Stomach smooth muscle (tissue), 2 donors: ENCODE results near the gene GSTA3.
"Not testable (repeated sequence)": the region's sequence is repeated elsewhere in the genome, so short reads cannot be mapped to it uniquely, and the experiment has no call there.

Experiments used
- H3K27ac ChIP-seq: one replicate; pipeline ENCODE4 v1.7.0; 2013; ENCODE audit warnings: mild to moderate bottlenecking, low read length, inconsistent platforms
- H3K27me3 ChIP-seq, 2 donors: one replicate each; pipeline ENCODE4 v1.7.0; 2013; ENCODE audit warnings: low read length in 2 of 2; ENCODE audit not compliant: insufficient read depth in 2 of 2, control insufficient read depth in 1 of 2
- H3K36me3 ChIP-seq, 2 donors: one replicate each; pipeline ENCODE4 v1.7.0; 2013; ENCODE audit warnings: low read length in 2 of 2; ENCODE audit not compliant: control insufficient read depth in 2 of 2, insufficient read depth in 2 of 2
- H3K4me1 ChIP-seq: one replicate; pipeline ENCODE4 v1.7.0; 2013; ENCODE audit warnings: low read length; ENCODE audit not compliant: control insufficient read depth, insufficient read depth
- H3K4me3 ChIP-seq, 2 donors: one replicate each; pipeline ENCODE4 v1.7.0; 2013; ENCODE audit warnings: low read length in 2 of 2
- H3K9ac ChIP-seq, 2 donors: one replicate each; pipeline ENCODE4 v1.7.0; 2013; ENCODE audit warnings: low read length in 2 of 2, mild to moderate bottlenecking in 1 of 2
- H3K9me3 ChIP-seq, 2 donors: one replicate each; pipeline ENCODE4 v1.7.0; 2013; ENCODE audit warnings: low read length in 2 of 2; ENCODE audit not compliant: control insufficient read depth in 2 of 2
- donor health status: healthy.
- donor health status: Pancreatic carcinoma.

The GSTA3 gene

DNA sequence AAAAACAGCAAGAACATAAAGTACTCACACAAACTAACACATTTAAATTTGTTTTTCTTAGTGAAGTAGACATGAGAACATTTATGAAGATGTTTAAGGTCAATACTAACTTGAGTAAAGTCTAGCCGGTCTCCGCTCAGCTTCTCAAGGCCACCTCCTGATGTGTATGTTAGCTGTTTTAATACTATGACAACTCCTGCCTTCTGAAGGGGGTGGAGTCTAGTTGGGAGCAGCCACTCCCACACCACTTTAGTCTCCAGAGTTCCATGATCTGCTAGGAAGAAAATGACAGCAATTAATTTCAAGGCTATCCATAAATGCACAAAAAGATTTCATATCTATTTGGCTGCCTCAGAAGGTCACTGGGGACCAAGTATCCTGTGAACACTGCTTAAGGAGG lies at the start of gene GSTA3:
Gene GSTA3, minus strand, starts transcription at position 168 of the 400 bp plus-strand sequence. CDS start 3,864 bp downstream, outside the sequence.
- no peak within 1 kb of the TSS for H3K27ac ChIP-seq
- no peak within 1 kb of the TSS for H3K4me3 ChIP-seq
- H3K9ac ChIP-seq = no peak within 1 kb of the TSS
- H3K4me1 ChIP-seq = no peaks in the 10 kb centered on the region
- H3K27me3 ChIP-seq = no peaks in the 10 kb centered on the region
- H3K9me3 ChIP-seq = no peaks in the 10 kb centered on the region
- H3K36me3 ChIP-seq = no peaks in the 10 kb centered on the region

DNA sequence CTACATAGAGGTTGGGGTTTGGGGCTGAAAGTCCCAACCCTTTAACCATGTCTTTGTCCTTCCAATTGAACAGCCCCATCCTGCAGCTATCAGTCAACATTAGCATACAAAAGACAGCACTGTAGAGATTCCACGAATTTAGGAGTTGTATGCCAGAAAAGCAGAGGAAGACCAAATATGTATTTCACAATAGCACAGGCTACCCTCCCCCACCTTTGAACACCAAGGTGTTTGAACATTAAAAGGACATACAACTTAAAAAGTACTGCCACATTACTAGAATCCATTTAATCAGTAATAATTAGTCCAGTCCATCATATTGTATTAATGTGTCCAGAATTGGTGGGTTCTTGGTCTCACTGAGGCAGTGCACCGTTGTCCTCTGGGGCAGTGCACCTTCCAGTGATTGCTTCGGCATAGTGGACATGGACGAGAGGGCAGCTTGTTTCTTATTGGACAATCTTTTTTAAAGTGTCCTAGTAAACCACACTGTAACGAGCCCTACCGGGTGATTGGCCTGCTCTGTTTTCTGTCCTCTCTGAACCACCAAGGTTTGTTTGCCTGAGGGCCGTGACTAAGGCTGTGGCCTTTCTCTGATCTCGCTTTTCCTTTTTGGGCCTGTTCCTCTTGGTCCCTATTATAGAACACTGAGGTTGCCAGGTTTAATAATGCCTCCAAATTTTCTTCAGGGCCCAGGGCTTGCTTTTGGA lies 49.2 kb upstream of the GSTA3 start:
- Histone ChIP-seq H3K9me3 (no peaks in the 10 kb centered on the region), H3K4me1 (no peaks in the 10 kb centered on the region), H3K27me3 (no peaks in the 10 kb centered on the region), H3K27ac (no peak overlapping the region), H3K9ac (no peak overlapping the region), H3K4me3 (no peak overlapping the region), H3K36me3 (no peaks in the 10 kb centered on the region)

DNA sequence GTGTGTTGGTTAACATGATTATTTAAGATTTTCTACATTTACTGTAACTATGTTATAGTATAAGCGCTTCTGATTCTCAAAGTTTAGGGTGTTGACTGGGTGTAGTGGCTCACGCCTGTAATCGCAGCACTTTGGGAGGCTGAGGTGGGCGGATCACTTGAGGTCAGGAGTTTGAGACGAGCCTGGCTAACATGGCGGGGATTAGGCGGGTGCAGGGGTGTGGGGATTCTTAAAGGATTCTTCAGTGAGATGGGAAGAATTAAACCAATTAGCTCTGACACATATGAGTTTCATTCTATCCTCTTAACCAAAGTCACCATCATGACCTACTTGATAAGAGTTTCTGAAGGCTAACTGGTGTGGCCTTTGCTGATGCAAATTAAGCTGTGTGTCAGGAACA lies 46.4 kb upstream of the GSTA3 start:
- no peaks in the 10 kb centered on the region for H3K27me3 ChIP-seq
- no peak overlapping the region for H3K27ac ChIP-seq
- H3K36me3 ChIP-seq = no peaks in the 10 kb centered on the region
- H3K4me3 ChIP-seq = no peak overlapping the region
- H3K9me3 ChIP-seq = no peaks in the 10 kb centered on the region
- no peak overlapping the region for H3K9ac ChIP-seq
- no peaks in the 10 kb centered on the region for H3K4me1 ChIP-seq

DNA sequence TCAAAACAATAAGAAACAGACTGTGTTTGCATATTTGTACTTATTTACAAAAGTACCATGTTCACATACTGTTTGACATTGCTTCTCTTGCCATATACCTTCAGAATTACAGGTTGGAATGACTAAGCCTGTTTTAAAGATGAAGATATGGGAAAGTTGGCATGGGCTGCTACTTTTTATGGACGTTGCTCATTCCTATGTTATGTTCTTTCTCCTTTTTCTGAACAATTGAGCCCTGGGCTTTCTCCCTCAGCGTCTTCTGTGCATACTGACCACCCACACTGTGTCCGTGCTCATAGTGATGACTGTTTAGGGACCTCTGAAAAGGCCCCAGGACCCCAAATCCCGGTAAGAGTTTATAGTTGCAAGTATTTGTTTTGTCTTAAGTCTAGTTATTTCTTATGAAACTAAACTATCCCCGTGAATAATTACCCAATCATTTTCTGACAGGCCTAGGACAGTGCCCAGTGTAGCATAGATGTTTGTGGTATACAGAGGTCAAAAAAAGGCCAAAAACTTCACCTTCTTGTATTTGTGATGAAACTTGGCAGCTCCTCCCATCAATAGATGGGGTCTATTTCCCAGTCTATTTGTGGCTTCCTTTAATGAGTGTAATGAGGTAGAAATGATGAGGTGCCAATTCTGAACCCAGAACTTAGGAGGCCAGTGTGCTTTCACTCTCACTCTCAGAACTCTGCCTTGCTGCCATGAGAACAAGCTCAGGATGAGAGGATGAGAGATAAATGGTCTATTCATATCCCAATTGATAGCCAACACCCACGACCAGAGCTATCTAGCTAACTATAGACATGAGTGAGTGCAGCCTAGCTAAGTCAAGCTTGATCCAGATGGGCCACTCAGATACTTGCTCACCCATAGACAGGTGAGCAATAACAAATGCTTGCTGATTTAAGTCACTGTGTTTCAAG lies 44.7 kb upstream of the GSTA3 start:
- H3K27me3 ChIP-seq = no peaks in the 10 kb centered on the region
- no peak overlapping the region for H3K4me3 ChIP-seq
- no peak overlapping the region for H3K9ac ChIP-seq
- no peaks in the 10 kb centered on the region for H3K36me3 ChIP-seq
- H3K9me3 ChIP-seq = no peaks in the 10 kb centered on the region
- no peak overlapping the region for H3K27ac ChIP-seq
- H3K4me1 ChIP-seq = no peaks in the 10 kb centered on the region

DNA sequence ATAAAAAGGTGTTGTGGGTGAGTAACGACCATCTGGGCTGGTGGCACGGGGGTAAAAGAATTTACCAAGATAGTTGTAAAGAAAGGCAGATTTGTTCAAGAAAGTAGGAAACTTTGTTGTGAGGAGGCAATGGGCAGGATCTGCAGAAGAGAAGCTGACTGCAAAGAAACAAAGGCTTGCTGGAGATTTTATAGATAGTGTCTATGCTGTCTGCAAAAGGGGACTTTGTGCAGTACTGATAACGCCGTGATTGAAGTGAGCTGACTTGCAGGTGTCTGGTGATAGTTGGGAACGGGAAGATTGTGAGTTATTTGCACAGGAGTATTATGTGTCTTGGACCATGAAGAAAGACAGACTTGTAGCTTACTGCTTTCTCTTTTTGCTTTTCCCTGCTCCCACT lies 36.8 kb upstream of the GSTA3 start:
- H3K9ac ChIP-seq = no peak overlapping the region
- no peaks in the 10 kb centered on the region for H3K36me3 ChIP-seq
- no peak overlapping the region for H3K27ac ChIP-seq
- no peaks in the 10 kb centered on the region for H3K9me3 ChIP-seq
- H3K4me1 ChIP-seq = no peaks in the 10 kb centered on the region
- H3K27me3 ChIP-seq = no peaks in the 10 kb centered on the region
- H3K4me3 ChIP-seq = no peak overlapping the region

DNA sequence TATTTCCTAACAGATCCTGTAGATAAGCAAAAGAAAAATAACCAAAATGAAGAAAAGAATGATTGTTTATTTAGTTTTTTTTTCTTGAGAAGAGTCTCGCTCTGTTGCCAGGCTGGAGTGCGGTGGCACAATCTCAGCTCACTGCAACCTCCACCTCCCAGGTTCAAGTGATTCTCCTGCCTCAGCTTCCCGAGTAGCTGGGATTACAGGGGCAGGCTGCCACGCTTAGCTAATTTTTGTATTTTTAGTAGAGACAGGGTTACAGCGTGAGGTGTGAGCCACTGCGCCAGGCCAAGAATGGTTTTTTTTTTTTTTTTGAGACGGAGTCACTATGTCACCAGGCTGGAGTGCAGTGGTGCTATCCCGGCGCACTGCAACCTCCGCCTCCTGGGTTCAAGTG lies 33.3 kb upstream of the GSTA3 start:
- not testable (repeated sequence) for H3K36me3 ChIP-seq, H3K27ac ChIP-seq, H3K27me3 ChIP-seq, H3K9ac ChIP-seq, H3K4me1 ChIP-seq, H3K4me3 ChIP-seq, H3K9me3 ChIP-seq

DNA sequence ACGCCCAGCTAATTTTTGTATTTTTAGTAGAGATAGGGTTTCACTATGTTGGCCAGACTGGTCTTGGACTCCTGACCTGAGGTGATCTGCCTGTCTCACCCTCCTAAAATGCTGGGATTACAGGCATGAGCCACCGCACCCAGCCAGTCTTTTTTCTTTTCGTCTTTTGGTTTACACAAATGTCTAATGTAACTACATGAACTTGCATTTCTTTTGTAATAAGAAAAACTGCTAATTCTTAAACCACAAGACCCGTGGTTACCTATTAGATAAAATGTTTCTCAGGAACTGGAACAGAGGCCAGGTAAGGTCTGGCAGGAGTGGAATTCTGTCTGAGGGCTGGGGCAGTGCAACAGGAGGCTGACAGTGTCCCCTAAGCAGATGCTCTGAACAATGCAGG lies 32.7 kb upstream of the GSTA3 start:
- Histone ChIP-seq H3K4me3 (no peak overlapping the region), H3K9ac (no peak overlapping the region), H3K4me1 (no peaks in the 10 kb centered on the region), H3K27ac (no peak overlapping the region), H3K27me3 (no peaks in the 10 kb centered on the region), H3K9me3 (no peaks in the 10 kb centered on the region), H3K36me3 (no peaks in the 10 kb centered on the region)

DNA sequence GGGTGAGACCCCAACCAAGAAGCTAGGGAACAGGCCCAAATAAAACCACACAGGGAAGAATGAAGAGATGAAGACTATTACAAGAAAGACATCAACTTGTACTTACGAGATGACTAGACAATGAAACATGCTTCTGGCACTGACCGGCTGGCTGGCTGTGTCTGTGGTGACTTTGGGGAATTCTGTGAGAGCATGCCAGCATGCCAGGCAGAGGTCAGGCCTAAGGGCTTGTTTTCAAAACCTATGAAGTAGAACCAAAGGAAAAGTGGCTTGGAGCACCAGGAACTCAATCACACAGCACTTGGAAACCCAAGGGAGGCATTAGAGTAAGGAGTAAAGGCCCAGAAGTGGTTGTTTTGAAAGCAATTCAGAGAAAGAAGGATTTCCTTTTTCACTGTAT lies 28.4 kb upstream of the GSTA3 start:
- H3K27me3 ChIP-seq = peaks cover 0 to 2% of the 10 kb centered on the region in 2 donors
- no peak overlapping the region for H3K4me3 ChIP-seq
- no peaks in the 10 kb centered on the region for H3K36me3 ChIP-seq
- H3K4me1 ChIP-seq = no peaks in the 10 kb centered on the region
- H3K9ac ChIP-seq = no peak overlapping the region
- no peaks in the 10 kb centered on the region for H3K9me3 ChIP-seq
- H3K27ac ChIP-seq = no peak overlapping the region

DNA sequence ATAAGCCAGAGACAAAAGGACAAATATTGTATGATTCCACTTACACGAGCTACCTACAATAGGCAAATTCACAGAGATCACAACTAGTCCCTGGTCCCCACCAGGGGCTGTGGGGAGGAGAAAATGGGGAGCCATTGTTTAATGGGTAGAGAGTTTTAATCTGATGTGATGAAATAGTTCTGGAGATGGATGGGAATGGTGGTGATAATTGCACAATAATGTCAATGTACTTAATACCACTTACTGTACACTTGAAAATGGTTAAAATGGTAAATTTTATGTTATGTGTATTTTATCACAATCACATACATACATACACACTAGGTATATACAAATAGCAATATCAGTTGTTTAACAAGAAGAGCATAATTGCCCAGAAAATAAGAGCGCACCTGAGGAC lies 24.3 kb upstream of the GSTA3 start:
- no peaks in the 10 kb centered on the region for H3K4me1 ChIP-seq
- no peak overlapping the region for H3K9ac ChIP-seq
- no peaks in the 10 kb centered on the region for H3K36me3 ChIP-seq
- H3K27ac ChIP-seq = no peak overlapping the region
- no peaks in the 10 kb centered on the region for H3K9me3 ChIP-seq
- H3K4me3 ChIP-seq = no peak overlapping the region
- H3K27me3 ChIP-seq = peaks cover 0 to 2% of the 10 kb centered on the region in 2 donors

DNA sequence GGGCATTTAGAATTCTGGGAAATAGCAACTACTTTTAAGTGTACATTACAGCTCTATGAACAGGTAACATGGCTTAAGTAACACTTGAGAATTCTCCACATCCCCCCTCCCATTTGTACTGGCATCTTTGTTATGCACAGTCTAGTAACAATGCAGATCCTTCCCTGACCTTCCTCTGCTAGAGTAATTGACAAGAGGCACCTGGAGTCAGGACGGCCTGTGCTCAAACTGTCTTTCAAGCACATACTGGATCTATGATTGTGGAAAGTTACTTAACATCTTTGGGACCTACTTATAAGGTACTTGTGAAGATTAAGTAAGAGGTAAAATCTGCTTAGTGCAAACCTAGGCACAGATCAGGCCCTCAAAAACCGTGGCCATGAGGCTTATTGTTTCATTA lies 21.9 kb upstream of the GSTA3 start:
- Histone ChIP-seq H3K9me3 (no peaks in the 10 kb centered on the region), H3K27ac (no peak overlapping the region), H3K4me1 (no peaks in the 10 kb centered on the region)

More for the DNA sequence above, 21.9 kb upstream of the GSTA3 start:
- H3K9ac ChIP-seq = no peak overlapping the region
- no peaks in the 10 kb centered on the region for H3K36me3 ChIP-seq
- no peak overlapping the region for H3K4me3 ChIP-seq
- peaks cover 0 to 2% of the 10 kb centered on the region in 2 donors for H3K27me3 ChIP-seq
